ENCODE measurements around the gene MYO15A.

Gene MYO15A

GRCh38 chr17:18185391-18185790, 76.8 kb downstream of the MYO15A start:
- peak overlapping the region; percentile 89 for H3K4me3 ChIP-seq
- TF ChIP-seq, protein P1, sequence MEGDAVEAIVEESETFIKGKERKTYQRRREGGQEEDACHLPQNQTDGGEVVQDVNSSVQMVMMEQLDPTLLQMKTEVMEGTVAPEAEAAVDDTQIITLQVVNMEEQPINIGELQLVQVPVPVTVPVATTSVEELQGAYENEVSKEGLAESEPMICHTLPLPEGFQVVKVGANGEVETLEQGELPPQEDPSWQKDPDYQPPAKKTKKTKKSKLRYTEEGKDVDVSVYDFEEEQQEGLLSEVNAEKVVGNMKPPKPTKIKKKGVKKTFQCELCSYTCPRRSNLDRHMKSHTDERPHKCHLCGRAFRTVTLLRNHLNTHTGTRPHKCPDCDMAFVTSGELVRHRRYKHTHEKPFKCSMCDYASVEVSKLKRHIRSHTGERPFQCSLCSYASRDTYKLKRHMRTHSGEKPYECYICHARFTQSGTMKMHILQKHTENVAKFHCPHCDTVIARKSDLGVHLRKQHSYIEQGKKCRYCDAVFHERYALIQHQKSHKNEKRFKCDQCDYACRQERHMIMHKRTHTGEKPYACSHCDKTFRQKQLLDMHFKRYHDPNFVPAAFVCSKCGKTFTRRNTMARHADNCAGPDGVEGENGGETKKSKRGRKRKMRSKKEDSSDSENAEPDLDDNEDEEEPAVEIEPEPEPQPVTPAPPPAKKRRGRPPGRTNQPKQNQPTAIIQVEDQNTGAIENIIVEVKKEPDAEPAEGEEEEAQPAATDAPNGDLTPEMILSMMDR (IDR thresholded peaks at IDR 0.05), result no peak
- peak overlapping the region; percentile 57 to 99 for H3K27ac ChIP-seq
- no peak for DNase-seq (ENCODE audit: low spot score)

DNA sequence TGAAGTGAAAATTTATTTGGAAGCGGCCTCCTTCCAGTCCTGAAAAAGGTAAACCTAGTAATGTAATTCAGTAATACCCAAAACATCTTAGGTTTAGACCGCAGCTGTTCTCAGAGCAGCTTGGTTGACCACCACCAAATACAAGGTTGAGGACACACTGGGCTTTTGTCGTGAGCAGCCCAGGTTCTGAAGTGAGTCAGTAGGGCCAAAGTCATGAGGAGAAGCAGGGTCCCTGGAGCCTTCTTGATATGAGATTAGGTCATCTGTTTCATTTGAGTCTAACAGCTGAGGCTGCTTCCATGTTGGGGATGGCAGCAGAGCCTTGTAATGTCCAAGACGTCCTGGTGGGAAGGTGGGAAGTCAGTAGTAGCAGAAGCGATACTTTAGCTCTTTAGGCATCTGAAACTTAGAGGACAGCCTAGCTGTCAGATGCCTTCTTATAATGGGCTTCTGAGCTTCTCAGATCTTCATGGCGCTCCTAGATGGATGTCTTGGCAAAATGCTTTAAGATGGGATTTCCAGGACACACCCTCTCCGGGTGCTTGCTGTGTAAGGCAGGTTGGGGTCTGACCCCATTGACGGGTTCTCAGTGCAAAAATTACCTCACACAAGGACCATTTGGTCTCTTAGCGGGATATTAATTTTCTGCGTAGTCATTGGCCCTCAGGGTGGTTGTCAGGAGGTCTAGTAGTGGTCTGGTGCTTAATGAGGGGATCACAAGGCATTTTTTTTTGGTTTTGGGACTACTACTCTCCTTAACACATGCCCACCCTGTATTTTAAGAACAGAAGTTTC, 77.5 kb downstream of the MYO15A start:
- peak overlapping the region; percentile 89 for H3K4me3 ChIP-seq
- DNase-seq (ENCODE audit: low spot score), result no peak
- TF ChIP-seq, protein P1 (IDR thresholded peaks at IDR 0.05), result no peak
- peak overlapping the region; percentile 57 to 99 for H3K27ac ChIP-seq

DNA sequence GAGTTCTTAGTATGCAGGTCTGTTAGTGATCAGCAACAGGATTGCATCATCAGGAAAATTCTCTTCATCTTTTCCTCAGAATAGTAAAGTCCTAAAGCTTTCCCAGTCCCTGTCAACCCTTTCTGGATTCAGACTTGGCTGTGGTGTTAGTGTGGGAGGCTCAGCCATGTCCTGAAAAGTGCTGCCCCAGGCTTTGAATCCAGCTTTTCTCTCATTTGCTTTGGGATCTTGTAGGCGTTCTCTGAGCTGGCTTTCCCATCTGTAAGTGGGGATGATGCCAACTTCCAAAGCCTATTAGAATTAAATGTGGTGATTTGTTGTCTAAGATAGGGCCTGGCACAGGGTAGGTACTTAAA, 78.0 kb downstream of the MYO15A start:
- H3K4me3 ChIP-seq, result peak overlapping the region; percentile 89
- H3K27ac ChIP-seq, result peak overlapping the region; percentile 57 to 99
- TF ChIP-seq, protein P1 (IDR thresholded peaks at IDR 0.05), result no peak
- no peak for DNase-seq (ENCODE audit: low spot score)

DNA sequence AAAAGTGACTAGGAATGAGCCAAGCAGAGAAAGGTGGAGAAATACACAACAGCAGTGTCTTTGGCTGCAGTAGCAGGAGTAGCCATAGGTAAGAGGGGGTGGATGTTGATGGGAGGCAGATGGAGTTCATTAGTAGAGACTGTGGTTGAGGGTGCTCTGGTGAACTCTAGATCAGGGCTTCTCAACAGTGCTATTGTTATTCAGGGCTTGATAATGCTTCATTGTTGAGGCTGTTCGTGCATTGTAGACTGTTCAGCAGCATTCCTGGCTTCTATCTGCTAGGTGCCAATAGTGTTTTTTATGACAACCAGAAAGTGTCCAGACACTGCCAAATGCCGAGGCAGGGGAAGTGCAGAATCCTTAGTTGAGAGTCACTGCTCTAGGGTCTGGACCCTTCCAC, 78.7 kb downstream of the MYO15A start:
- DNase-seq (ENCODE audit: low spot score), result no peak
- TF ChIP-seq, protein P1 (IDR thresholded peaks at IDR 0.05), result no peak
- peak overlapping the region; percentile 89 for H3K4me3 ChIP-seq
- peak overlapping the region; percentile 57 to 99 for H3K27ac ChIP-seq

- Histone ChIP-seq H3K4me3 (peak overlapping the region; percentile 89), H3K27ac (peak overlapping the region; percentile 57 to 99)
- TF ChIP-seq, protein P1 (IDR thresholded peaks at IDR 0.05), result no peak
- DNase-seq (ENCODE audit: low spot score), result no peak
Measured at GRCh38 chr17:18187821-18188761, 79.5 kb downstream of the MYO15A start.

GRCh38 chr17:18190628-18191235, 82.2 kb downstream of the MYO15A start:
- no peak for DNase-seq (ENCODE audit: low spot score)
- H3K4me3 ChIP-seq, result peak overlapping the region; percentile 32
- H3K27ac ChIP-seq, result peak overlapping the region in 1 of 2 donors; percentile 39
- TF ChIP-seq, protein P1 (IDR thresholded peaks at IDR 0.05), result no peak
